ENCODE data around the gene NANOS3.

The NANOS3 gene

GRCh38 chr19:13875824-13876223 is 1.1 kb upstream of the NANOS3 start:
- Histone ChIP-seq H3K9ac (ENCODE audit: low read length) (no peak overlapping the region), H3K4me2 (ENCODE audit: low read length) (no peak overlapping the region), H3F3A (ENCODE audit: insufficient read depth, low read length) (no peaks in the 10 kb centered on the region)

DNA sequence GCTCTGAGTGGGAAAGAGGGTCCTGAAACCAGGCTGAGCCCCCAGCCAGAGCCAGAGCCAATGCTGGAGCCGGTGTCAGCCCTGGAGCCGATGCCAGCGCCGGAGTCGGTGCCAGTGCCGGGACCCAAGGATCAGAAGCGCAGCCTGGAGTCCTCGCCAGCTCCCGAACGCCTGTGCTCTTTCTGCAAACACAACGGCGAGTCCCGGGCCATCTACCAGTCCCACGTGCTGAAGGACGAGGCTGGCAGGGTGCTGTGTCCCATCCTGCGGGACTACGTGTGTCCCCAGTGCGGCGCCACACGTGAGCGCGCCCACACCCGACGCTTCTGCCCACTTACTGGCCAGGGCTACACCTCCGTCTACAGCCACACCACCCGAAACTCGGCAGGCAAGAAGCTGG is 369 bp downstream of the NANOS3 start:
- no peak overlapping the region for H3K4me2 ChIP-seq (ENCODE audit: low read length)
- H3K4me3 ChIP-seq (ENCODE audit: low read depth, low read length, poor library complexity, severe bottlenecking): no peak overlapping the region
- H3K79me2 ChIP-seq (ENCODE audit: insufficient read depth, low read length): no peaks in the 10 kb centered on the region
- H3K27ac ChIP-seq (ENCODE audit: low read depth, low read length, poor library complexity, severe bottlenecking): no peak overlapping the region
- no peaks in the 10 kb centered on the region for H3K9me3 ChIP-seq (ENCODE audit: low read length)
- H3K27me3 ChIP-seq (ENCODE audit: insufficient read depth, low read length): 0 out of 2 replicates have a peak, but pooled peaks cover 4% of the 10 kb centered on the region
- H3K9ac ChIP-seq (ENCODE audit: low read length): no peak overlapping the region
- H4K20me1 ChIP-seq (ENCODE audit: insufficient read depth, low read length): no peaks in the 10 kb centered on the region
- no peak overlapping the region for H2AFZ ChIP-seq (ENCODE audit: low read length)
- no peaks in the 10 kb centered on the region for H3F3A ChIP-seq (ENCODE audit: insufficient read depth, low read length)
- peaks cover 5% of the 10 kb centered on the region for H3K4me1 ChIP-seq (ENCODE audit: insufficient read depth, low read length, severe bottlenecking)
- H3K9me2 ChIP-seq (ENCODE audit: low read depth, low read length): no peaks in the 10 kb centered on the region
- H3K36me3 ChIP-seq (ENCODE audit: insufficient read depth, low read length): no peaks in the 10 kb centered on the region
- TF ChIP-seq EZH2 (IDR thresholded peaks at IDR 0.05; ENCODE audit: borderline replicate concordance, low read length): no peak
- TF ChIP-seq, protein P1, sequence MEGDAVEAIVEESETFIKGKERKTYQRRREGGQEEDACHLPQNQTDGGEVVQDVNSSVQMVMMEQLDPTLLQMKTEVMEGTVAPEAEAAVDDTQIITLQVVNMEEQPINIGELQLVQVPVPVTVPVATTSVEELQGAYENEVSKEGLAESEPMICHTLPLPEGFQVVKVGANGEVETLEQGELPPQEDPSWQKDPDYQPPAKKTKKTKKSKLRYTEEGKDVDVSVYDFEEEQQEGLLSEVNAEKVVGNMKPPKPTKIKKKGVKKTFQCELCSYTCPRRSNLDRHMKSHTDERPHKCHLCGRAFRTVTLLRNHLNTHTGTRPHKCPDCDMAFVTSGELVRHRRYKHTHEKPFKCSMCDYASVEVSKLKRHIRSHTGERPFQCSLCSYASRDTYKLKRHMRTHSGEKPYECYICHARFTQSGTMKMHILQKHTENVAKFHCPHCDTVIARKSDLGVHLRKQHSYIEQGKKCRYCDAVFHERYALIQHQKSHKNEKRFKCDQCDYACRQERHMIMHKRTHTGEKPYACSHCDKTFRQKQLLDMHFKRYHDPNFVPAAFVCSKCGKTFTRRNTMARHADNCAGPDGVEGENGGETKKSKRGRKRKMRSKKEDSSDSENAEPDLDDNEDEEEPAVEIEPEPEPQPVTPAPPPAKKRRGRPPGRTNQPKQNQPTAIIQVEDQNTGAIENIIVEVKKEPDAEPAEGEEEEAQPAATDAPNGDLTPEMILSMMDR (IDR thresholded peaks at IDR 0.05; ENCODE audit: low read length): no peak

More at GRCh38 chr19:13875824-13876223, 1.1 kb upstream of the NANOS3 start:
- H3K27ac ChIP-seq (ENCODE audit: low read depth, low read length, poor library complexity, severe bottlenecking): no peak overlapping the region
- H2AFZ ChIP-seq (ENCODE audit: low read length): no peak overlapping the region
- H3K27me3 ChIP-seq (ENCODE audit: insufficient read depth, low read length): 0 out of 2 replicates have a peak, but pooled peaks cover 11% of the 10 kb centered on the region
- no peaks in the 10 kb centered on the region for H3K9me3 ChIP-seq (ENCODE audit: low read length)
- no peaks in the 10 kb centered on the region for H3K79me2 ChIP-seq (ENCODE audit: insufficient read depth, low read length)
- no peak overlapping the region for H3K4me3 ChIP-seq (ENCODE audit: low read depth, low read length, poor library complexity, severe bottlenecking)
- TF ChIP-seq EZH2 (IDR thresholded peaks at IDR 0.05; ENCODE audit: borderline replicate concordance, low read length): no peak
- TF ChIP-seq, protein P1 (IDR thresholded peaks at IDR 0.05; ENCODE audit: low read length): no peak
- H3K4me1 ChIP-seq (ENCODE audit: insufficient read depth, low read length, severe bottlenecking): peaks cover 5% of the 10 kb centered on the region
- H3K36me3 ChIP-seq (ENCODE audit: insufficient read depth, low read length): no peaks in the 10 kb centered on the region
- no peaks in the 10 kb centered on the region for H4K20me1 ChIP-seq (ENCODE audit: insufficient read depth, low read length)
- H3K9me2 ChIP-seq (ENCODE audit: low read depth, low read length): no peaks in the 10 kb centered on the region

DNA sequence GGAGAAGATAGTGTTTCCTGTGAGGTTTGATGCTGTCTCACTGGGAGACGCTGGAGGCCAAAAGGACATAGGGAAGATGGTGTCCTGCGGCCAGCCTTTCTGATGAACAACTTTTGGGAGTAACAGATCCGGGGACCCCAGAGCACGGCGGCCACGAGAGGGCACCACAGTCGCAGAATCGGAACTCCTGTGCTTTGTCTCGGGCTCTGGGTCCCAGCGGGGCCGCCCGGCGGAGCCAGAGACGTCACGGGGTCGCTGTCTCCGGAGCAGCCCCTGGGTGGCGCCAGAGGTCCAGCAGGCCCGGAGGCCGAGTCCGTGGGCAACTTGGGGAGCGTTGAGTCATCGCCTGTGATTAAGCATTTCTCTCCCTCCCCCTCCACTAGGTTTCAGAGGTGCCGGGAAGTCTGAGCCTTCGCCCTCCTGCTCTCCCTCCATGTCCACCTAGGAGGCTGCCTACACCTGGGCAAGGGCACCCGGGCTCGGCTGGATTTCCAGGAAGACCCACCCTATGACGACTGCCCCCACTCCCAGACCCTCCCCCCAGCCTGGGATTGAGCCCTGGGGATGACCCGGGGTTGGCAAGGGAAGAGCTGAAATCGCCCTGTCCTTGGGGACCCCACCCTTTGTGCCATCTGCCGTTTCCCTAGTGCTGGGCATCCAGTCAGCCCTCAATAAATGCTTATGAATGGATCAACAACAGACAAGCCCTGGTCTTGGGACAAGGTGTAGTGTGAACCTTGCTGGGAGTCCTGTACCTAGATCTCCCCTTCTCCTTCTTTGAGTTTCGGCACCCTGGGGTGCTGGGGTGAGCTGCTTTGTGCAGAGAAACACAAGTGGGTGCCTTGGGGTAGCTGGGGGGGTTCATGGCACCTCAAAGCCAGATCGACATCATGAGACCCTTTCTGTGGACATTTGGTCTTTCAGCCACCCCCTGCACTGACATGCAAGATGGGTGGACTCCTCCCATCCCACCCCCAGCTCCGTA is 3.4 kb downstream of the NANOS3 start:
- H3K36me3 ChIP-seq (ENCODE audit: insufficient read depth, low read length): no peaks in the 10 kb centered on the region
- H3K4me2 ChIP-seq (ENCODE audit: low read length): peak overlapping the region; percentile 57
- no peaks in the 10 kb centered on the region for H3K9me3 ChIP-seq (ENCODE audit: low read length)
- H4K20me1 ChIP-seq (ENCODE audit: insufficient read depth, low read length): no peaks in the 10 kb centered on the region
- no peak overlapping the region; the same call in 1 of the 2 replicates for H3K9ac ChIP-seq (ENCODE audit: low read length)
- no peaks in the 10 kb centered on the region for H3F3A ChIP-seq (ENCODE audit: insufficient read depth, low read length)
- no peaks in the 10 kb centered on the region for H3K9me2 ChIP-seq (ENCODE audit: low read depth, low read length)
- H2AFZ ChIP-seq (ENCODE audit: low read length): no peak overlapping the region
- peaks cover 5% of the 10 kb centered on the region; the same call in 1 of the 2 replicates for H3K27me3 ChIP-seq (ENCODE audit: insufficient read depth, low read length)
- H3K79me2 ChIP-seq (ENCODE audit: insufficient read depth, low read length): no peaks in the 10 kb centered on the region
- peak overlapping the region; percentile 30 for H3K4me3 ChIP-seq (ENCODE audit: low read depth, low read length, poor library complexity, severe bottlenecking)
- no peak overlapping the region for H3K27ac ChIP-seq (ENCODE audit: low read depth, low read length, poor library complexity, severe bottlenecking)
- peaks cover 5% of the 10 kb centered on the region for H3K4me1 ChIP-seq (ENCODE audit: insufficient read depth, low read length, severe bottlenecking)
- no peak for TF ChIP-seq EZH2 (IDR thresholded peaks at IDR 0.05; ENCODE audit: borderline replicate concordance, low read length)
- TF ChIP-seq, protein P1 (IDR thresholded peaks at IDR 0.05; ENCODE audit: low read length): peak; percentile 98
